ENCODE data around the gene OR10J5. TPM values are rescaled to one million over a fixed set of nuclear protein-coding genes. Genes with fewer than 3 reads are reported as not detected.

The OR10J5 gene
- total and polyA plus RNA-seq, 2 of the 4 experiments (the other 2 are of a cell fraction): not detected

- no peak overlapping the region for H3K18ac ChIP-seq (ENCODE audit: low read depth, low read length)
- H2AK9ac ChIP-seq (replicated peaks; ENCODE audit: low read depth, low read length, poor library complexity): no peak overlapping the region
- H3K9me1 ChIP-seq (ENCODE audit: insufficient read depth, low read length): no peaks in the 10 kb centered on the region
- H4K8ac ChIP-seq (ENCODE audit: low read depth in 2 of 2, low read length in 2 of 2): no peak overlapping the region
- H3K23ac ChIP-seq (ENCODE audit: low read depth, low read length): no peak overlapping the region
- no peak overlapping the region for H4K5ac ChIP-seq (ENCODE audit: low read depth, low read length)
- H3K14ac ChIP-seq (replicated peaks; ENCODE audit: low read depth, low read length): no peak overlapping the region
- no peak overlapping the region for H3K56ac ChIP-seq (ENCODE audit: extremely low read depth, insufficient read depth, low read length)
- no peaks in the 10 kb centered on the region for H3K4me1 ChIP-seq (ENCODE audit: control insufficient read depth, insufficient read depth, low read length)
- no peak for TF ChIP-seq CHD1 (IDR thresholded peaks at IDR 0.05; ENCODE audit: low read depth, low read length)
- TF ChIP-seq MXI1 (IDR thresholded peaks at IDR 0.05; ENCODE audit: borderline replicate concordance, low read depth, low read length): no peak
- no peak for TF ChIP-seq MAZ (IDR thresholded peaks at IDR 0.05; ENCODE audit: borderline replicate concordance, low read depth, low read length)
- no peak for TF ChIP-seq CEBPB (IDR thresholded peaks at IDR 0.05; ENCODE audit: low read depth, low read length)
- no peak for TF ChIP-seq ELK1 (IDR thresholded peaks at IDR 0.05; ENCODE audit: borderline replicate concordance, low read depth, low read length)
- TF ChIP-seq SMC3 (IDR thresholded peaks at IDR 0.05; ENCODE audit: low read depth, low read length): no peak
- no peak for TF ChIP-seq BHLHE40 (IDR thresholded peaks at IDR 0.05; ENCODE audit: low read depth, low read length)
- TF ChIP-seq RFX5 (IDR thresholded peaks at IDR 0.05; ENCODE audit: low read depth, low read length): no peak
- no peak for TF ChIP-seq NFE2L2 (IDR thresholded peaks at IDR 0.05; ENCODE audit: low read depth, low read length)
- TF ChIP-seq RCOR1 (IDR thresholded peaks at IDR 0.05; ENCODE audit: insufficient replicate concordance, low read length): no peak
- TF ChIP-seq FOS (IDR thresholded peaks at IDR 0.05; ENCODE audit: low read depth, low read length): no peak
- TF ChIP-seq CTCF (conservative IDR thresholded peaks at IDR 0.05; ENCODE audit: low read depth, low read length): no peak
- H3K4me2 ChIP-seq (ENCODE audit: low read depth, low read length): no peak overlapping the region
- H2AFZ ChIP-seq (replicated peaks; ENCODE audit: low read length, poor library complexity): no peak overlapping the region
- H3K9me3 ChIP-seq (ENCODE audit: control insufficient read depth, insufficient read depth, low read length): peaks cover 3% of the 10 kb centered on the region; the same call in 1 of the 2 replicates
- H3K4me3 ChIP-seq (ENCODE audit: insufficient read depth, low read depth, low read length): no peak overlapping the region
- H2BK15ac ChIP-seq (ENCODE audit: low read depth, low read length): no peak overlapping the region
- intact Hi-C loops (cut with micrococcal nuclease): no loop called here
- no peaks in the 10 kb centered on the region for H3K27me3 ChIP-seq (ENCODE audit: control insufficient read depth, insufficient read depth, low read length)
- no TSS peak for BruUV-seq (replicated peaks)
- ATAC-seq (ENCODE audit: low read depth) (no peak), DNase-seq (no peak)
- H2AK5ac ChIP-seq (ENCODE audit: low read depth, low read length): no peak overlapping the region
- dilution Hi-C loops (cut with HindIII; ENCODE audit: low sequenced_read_pairs, unreplicated experiment): no loop called here
- no peak overlapping the region for H3K4ac ChIP-seq (ENCODE audit: low read depth, low read length)
- POLR2A ChIA-PET (ENCODE audit: unreplicated experiment): no interaction called here
- no peak overlapping the region for H4K91ac ChIP-seq (ENCODE audit: insufficient read depth, low read depth, low read length)
- H3K27ac ChIP-seq (ENCODE audit: insufficient read depth, low read length): no peak overlapping the region
- H4K20me1 ChIP-seq (ENCODE audit: insufficient read depth, low read length): no peaks in the 10 kb centered on the region
- in situ Hi-C loops (cut with MboI; ENCODE audit: low sequenced_read_pairs): no loop called here
- H2BK20ac ChIP-seq (ENCODE audit: low read depth, low read length): no peak overlapping the region
- H3K79me1 ChIP-seq (ENCODE audit: low read depth in 1 of 2, low read length in 2 of 2): no peaks in the 10 kb centered on the region
- no peaks in the 10 kb centered on the region for H3K36me3 ChIP-seq (ENCODE audit: control insufficient read depth, insufficient read depth, low read length)
- no peak overlapping the region for H2BK5ac ChIP-seq (ENCODE audit: low read depth, low read length, poor library complexity, severe bottlenecking)
- H3K9ac ChIP-seq (ENCODE audit: low read depth, low read length): no peak overlapping the region
- H2BK120ac ChIP-seq (ENCODE audit: low read depth, low read length): no peak overlapping the region
- CTCF ChIA-PET: no interaction called here
Measured at GRCh38 chr1:159509440-159510228, 26.2 kb downstream of the OR10J5 start.

Measured in IMR-90 (cell line).